CD4-positive, alpha-beta T cell treated with Interleukin-6 at 100 ng/mL for 8 hours (primary cell): ENCODE data around the gene TCP11L2.

Experiments
- DNase-seq: peaks from one replicate; pipeline ENCODE4 v3.0.0-alpha.2; 2020; ENCODE audit warnings: mixed read lengths, low spot score

The TCP11L2 gene

DNA sequence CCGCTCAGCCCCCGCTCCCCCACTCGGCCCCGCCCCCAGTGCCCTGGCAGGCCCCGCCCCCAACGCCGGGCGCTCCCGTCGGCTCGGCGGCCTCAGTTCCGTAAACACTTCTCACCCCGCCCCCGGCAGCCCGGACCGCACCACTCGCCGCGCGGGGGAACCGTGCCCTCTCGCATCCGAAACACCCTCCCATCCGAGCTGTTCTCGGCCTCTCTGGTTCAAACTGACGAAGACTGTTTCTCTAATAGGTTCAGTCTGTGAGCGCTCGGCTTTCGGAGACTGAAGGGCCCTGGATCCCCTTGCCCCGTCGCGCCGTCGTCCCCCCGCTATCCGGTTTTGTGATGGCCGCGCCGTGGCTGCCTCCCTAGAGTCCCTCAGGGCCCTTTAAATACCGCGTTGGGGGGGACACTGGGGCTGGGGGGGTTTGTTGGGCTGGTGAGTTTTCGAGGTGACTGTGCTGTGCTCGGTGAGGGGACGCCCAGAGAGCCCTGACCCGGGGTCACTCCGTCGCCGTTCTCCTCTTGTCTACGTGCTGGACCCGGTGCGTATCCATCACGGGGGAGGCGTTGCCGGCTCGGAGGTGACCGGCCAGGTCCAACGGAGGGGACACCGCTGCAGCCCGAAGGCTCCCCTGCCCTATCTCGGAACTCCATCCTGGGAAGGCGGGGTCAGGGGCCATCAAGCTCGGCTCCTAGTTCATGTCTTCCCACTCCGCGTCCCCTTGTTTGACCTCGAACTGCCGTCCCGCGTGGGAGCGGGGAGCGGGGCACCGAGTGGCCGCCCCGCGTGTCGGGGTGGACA is at the start of gene TCP11L2:
Gene TCP11L2, plus strand, starts transcription at position 333 of the 801 bp plus-strand sequence. CDS start 8,343 bp downstream, outside the sequence.
- DNase-seq: peak; percentile 89

DNA sequence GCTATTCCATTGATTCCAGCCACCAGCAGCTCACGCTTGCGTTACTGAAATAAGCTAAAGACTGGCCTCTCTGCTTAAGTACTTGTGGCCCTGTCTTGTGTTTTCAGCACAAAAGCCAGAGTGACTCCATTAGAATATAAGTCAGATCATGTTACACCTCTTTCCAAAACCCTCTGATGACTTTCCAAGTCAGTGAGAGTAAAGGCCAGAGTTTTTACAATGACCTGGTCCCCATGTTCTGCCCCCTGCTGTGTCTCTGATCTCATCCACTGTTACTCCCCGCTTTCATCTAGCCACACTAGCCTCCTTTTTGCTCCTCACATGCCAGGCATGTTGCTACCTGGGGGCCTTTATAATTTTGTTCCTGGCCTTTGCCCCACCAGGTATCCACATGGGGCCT is 47.8 kb upstream of the TCP11L2 start:
- no peak for DNase-seq

DNA sequence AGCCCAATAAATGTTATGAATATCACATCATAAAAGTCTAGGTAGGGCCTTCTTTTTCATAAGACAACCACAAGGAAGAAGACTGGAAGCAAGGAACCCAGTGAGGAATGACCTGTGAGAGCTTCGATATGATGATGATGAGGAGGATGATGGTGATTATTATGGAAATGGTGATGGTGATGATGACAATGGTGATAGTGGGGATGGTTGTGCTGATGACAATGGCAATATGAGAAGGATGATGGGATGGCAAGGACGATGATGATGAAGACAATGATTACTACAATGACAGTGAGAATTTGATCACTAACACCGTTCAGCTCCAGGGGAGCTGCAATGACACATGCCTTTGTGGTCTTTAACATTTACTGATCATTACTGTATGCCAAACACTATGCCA is 47.0 kb upstream of the TCP11L2 start:
- DNase-seq: no peak

DNA sequence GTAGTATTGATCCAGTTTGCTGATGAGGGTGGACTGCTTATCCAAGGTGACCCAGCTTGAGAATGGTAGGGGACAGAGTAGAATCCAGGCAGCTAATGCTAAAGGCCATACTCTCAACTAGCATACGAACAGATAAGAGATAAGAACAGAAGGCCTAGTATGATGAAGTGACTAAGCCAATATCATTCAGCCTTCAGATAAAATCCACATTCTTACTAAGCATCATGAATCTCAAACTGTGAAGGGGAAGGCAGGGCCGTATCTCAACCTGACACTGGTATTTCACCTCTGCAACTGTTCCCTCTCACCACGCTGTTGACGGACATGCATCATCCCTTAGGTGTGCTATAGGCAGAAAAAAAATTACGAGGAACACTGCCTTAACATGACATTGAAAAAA is 46.6 kb upstream of the TCP11L2 start:
- no peak for DNase-seq

DNA sequence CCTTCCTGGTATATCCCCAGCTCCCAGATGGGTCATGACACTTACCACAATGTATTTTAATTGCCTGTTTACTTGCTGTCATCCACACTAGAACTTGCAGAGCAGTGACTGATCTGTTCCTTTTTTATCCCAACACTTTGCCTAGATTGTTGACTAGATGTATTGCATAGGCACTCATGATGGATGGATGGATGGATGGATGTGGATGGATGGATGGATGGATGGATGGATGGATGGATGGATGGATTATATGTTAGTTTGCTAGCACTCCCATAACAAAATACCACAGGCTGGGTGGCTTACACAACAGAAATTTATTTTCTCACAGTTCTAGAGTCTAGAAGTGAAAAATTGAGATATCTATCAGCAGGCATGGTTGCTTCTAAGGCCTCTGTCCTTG is 46.0 kb upstream of the TCP11L2 start:
- DNase-seq: no peak

DNA sequence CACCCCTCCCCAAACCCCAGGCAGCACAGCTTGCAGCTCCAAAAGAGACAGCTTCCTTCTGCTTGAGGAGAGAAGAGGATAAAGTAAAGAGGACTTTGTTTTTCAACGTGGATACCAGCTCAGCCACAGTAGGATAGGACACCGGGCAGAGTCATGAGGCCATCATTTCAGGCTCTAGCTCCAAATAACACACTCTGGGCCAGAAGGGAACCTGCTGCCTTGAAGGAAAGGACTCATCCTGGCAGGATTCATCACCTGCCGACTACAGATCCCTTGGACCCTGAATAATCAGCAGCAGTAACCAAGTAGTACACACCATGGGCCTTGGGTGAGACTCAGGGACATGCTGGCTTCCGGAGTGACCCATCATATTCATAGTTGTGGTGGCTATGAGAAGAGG is 44.3 kb upstream of the TCP11L2 start:
- DNase-seq: no peak

DNA sequence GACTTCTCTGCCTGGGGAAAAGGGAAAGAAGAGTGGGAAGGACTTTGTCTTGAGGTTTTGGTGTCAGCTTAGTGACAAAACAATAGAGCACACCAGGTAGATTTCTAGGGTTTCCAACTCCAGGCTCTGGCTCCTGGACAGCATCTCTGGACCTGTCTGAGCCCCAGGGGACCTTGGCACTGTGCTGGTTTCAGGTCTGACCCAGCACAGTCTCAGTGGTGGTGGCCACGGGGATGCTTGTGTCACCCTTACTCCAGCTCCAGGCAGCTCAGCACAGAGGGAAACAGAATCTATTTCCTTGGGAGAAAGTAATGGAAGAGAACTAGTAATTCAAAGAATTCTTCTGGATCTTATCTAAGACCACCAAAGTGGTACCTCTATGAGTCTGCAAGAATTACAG is 43.6 kb upstream of the TCP11L2 start:
- no peak for DNase-seq

DNA sequence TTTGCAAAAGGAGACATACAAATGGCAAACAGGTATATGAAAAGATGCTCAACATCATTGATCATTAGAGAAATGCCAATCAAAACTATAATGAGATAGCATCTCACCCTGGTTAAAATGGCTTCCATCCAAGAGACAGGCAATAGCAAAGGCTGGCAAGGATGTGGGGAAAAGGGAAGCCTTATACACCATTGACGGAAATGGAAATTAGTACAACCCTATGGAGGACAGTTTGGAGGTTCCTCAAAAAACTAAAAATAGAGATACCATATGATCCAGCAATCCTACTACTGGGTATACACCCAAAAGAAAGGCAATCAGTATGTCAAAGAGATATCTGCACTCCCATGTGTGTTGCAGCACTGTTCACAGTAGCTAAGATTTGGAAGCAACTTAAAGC is 37.4 kb upstream of the TCP11L2 start:
- DNase-seq: no peak

DNA sequence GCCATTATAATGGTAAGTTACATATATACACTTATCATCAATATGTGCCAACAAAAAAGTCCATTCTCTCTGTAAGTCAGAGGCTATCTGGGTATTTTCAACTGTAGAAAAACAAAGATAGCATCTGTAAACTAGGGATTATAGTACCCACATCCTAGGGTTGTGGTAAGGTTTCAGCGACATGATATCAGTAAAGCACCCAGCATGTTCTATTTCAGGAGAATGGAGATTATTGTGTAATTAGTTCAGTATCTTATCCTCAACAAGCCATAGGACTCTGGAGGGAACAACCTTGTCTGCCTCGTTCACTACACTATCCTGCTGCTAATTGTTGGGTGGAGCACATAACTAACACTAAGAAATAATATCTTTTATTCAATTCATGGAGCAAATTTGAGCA is 35.0 kb upstream of the TCP11L2 start:
- DNase-seq: no peak

DNA sequence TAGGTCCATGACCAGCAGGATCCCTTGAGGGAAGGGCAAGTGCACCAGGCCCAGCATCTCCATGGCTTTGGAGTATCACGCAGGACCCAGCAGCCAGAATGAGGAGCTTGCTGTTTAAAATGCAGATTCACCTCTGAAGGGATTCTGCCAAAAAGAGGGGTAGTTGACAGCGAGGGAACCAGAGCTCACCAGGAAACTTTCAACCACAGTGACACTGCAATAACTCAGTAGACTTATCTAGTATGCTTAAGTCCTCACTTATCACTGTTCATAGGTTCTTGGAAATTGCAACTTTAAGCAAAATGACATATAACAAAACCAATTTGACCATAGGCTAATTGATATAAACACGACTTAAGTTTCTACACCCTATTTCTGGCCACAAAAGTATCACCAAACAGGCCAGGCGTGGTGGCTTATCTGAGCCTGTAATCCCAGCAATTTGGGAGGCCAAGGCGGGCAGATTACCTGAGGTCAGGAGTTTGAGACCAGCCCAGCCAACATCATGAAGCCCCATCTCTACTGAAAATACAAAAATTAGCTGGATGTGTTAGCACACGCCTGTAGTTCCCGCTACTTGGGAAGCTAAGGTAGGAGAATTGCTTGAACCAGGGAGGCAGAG is 33.3 kb upstream of the TCP11L2 start:
- no peak for DNase-seq

DNA sequence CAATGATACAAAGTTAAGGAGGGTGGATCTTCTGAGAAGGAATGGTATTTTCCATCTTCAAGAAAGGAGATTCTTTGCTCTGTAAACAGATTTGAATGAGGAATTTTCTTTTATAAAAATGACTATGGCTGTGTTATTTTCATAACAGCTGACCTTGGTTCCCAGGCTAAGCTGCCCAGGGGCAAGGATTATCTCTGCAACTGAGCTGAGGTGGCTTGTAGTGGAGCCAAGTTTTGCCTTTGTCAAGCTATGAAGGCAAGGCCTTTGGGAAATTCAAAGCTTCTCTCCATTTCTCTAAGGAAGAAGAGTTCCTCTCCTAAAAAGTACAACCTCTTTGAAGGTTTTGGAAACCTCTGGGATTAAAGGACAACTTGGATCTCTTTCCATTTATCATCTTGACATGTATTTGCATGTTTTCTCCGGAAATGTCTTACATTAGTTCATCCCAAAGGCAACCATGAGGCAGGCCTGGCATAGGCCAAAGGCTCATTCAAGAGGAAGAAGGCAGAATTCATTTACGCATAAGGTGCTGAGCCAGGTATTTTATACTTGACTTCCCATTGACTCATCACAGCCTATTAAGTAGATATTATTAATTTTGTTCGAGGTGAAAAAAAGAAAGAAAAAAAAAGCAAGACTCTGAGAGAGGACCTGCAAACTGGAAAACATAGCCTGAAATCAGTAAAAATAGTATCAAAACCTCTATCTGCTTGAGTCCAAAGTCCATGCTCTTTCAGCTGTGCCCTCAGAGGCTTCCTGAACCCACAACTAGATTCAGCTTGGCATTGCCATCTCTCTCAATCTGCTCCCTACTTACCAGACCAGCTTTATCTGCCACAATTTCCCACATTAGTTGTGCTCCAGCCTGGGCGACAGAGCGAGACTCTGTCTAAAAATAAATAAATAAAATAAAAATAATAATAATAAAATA is 30.7 kb upstream of the TCP11L2 start:
- DNase-seq: no peak

DNA sequence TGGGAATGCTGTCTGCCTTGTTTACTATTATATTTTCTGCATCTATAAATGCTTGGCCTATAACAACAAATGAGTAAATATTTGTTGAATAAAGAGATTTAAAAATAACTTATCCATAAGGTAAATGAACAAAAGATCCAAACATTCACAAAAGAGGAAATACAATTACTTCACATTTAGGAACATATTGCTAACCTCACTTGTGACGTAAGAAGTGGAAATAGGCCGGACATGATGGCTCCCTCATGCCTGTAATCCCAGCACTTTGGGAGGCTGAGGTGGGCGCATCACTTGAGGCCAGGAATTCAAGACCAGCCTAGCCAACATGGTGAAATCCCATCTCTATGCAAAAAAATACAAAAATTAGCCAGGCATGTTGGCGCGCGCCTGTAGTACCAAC is 29.0 kb upstream of the TCP11L2 start:
- no peak for DNase-seq

DNA sequence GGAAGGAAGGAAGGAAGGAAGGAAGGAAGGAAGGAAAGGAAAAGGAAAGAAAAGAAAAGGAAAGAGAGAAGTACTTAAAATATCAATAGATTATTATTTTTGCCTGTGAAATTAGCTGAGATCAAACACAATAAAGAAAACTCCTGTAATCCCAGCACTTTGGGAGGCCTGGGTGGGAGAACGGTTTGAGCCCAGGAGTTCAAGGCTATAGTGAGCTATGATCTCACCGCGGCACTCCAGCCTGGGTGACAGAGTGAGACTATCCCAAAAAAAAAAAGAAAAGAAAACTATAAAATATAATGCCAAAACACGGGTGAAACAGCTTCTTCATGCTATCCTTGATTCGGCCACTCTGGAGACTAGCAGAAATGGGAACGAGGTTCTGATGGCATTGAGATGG is 28.5 kb upstream of the TCP11L2 start:
- DNase-seq: no peak

DNA sequence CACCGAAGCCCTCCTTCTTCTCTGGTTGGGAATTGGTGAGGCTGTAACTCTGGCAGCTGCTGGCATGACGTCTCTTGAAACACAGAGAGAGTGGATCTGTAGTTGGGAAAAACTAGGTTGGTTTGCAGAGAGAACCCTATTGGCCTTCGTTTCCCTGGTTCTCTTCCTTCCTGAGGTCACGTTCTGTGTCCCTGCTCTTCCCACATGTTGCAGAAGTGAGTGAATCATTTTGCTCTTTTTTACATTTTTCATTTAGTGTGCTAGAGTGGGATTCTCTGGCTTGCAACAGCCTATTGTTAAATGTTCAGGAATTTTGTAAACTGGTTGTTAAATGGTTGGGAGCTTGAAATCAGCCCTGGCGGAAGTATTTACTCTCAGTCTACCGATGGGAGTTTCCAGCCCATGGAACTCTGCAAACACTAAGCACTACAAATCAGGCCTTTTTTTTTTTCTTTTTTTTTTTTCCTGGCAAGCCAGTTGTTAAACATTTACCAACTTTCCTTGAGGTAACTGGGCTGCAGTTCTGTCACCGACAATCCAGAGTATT is 27.9 kb upstream of the TCP11L2 start:
- DNase-seq: no peak

DNA sequence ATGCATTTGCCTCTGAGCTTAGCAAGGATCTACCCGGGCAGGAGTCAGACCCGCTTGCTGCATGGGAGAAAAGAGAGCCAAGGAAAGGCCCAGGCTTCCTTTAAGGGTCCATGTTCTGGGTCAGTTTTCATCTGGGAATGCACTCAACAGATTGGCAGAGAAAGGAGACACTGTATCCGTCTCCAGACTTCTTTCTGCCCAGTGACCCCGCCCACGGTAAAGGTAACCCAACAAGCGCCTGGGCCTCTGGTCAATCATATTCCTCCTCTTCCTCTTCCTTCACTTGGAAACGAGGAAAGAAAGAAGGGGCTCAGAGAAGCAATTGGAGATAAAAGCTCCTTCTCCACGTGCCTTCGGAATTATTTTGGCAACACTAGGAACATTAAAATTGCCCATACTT is 27.1 kb upstream of the TCP11L2 start:
- DNase-seq: no peak

DNA sequence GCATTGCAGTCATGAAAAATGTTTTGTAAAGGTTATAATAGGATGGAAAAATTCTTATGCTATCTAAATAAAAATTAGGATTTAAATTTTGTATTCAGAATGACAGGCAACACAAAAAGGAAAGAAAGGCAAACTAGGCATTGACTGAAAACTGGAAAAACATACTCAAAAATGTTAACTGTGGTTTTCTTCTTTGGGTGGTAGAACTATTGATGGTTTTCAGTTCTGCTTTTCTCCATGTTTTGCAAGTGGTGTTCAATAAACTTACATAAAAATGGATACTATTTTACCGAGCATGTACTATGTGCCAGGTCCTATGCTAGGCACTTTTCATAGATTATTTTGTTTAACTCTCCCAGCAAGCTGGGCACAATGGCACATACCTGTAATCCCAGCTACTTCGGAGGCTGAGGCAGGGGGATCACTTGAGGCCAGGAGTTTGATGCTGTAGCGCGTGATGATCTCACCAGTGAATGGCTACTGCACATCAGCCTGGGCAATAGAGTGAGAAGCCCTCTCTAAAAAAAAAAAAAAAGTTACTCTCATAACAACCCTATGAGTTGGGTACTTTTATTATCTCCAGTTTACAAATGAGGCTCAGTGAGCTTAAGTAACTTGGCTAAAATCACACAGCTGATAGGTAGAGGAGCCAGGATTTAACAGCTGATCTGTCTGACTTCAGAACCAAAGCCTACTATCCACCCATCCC is 26.3 kb upstream of the TCP11L2 start:
- no peak for DNase-seq

DNA sequence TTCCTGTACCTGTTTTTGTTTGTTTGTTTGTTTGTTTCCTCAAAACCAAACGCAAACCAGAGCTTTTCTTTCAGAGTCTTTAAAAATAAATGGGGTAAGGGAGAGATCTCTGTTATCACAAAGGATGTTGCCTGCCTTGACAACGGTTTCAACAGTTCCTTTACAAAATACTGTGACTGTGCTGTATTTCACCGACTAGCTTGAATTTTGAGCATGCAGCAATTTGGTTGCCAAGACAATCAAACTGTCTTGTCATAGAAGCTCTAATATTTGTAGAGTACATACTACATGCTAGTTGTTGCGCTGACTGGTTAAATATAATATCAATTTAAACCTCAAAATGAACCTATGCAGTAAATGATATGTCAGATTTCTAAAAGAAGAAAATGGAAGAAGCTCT is 22.4 kb upstream of the TCP11L2 start:
- DNase-seq: no peak

DNA sequence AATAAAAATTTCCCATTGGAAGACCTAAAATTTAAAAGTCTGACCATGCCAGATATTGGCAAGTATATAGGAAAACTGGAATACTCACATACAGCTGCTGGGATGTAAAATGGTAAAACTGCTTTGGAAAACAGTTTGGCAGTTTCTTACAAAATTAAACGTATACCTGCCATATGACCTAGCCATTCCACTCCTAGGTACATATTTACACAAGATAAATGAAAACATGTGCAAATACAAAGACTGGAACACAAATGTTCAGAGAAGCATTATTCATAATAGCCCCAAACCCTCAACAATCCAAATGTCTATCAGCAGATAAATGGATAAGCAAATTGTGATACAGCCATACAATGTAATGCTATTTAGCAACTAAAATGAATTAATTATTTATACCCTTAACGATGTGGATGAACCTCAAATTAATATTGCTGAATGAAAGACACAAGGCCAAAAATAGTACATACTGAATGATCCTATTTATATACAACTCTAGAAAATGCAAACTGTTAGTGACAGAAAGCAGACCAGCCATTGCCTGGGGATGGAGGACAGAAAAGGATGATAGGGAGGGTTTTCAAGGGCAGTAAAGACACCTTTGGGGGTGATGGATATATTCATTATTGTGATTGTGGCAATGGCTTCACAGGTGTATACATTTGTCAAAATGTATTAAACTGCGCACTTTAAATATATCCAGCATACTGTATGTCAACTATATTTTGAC is 21.3 kb upstream of the TCP11L2 start:
- DNase-seq: no peak

DNA sequence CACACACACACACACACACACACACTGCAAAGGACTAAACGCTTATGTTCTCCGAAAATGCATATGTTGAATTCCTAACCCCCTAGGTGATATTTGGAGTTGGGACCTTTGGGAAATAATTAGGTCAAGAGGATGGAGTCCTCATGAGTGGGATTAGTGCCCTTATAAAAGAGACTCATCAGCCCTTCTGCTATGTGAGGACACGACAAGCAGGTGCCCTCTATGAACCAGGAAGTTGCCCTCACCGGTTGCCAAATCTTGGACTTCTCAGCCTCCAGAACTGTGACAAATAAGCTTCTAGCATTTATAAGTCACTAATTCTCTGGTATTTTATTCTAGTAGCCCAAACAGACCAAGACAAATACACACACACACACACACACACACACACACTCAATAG is 20.7 kb upstream of the TCP11L2 start:
- DNase-seq: no peak

DNA sequence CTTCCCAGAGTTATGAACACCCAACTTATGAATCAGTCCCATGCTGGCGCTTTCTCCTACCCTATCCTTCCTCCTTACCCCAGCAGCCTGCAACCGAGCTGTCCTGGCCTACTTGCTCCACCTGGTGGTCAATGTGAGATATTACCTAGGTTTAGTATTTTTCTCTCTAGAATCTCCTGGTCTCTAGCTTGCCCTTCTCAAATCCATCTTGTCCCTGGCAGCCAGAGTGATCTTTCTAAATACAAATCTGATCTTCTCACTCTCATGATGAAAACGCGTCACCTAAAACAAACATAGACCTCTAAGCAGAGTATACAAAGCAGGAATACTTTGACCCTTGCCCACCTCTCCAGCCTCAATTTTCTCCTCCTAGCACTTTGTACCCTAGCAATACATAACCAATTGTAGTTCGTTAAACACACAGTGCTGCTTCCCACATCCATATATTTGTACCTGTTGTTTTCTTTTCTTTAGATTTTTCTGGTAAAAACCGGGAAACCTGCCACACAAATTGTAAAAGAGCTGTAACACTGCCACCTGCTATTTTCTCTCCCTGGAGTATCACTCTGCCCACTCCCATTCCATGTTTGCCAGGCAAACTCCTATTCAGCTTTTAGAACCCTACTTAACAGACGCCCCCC is 20.0 kb upstream of the TCP11L2 start:
- DNase-seq: peak; percentile 62
